ENCODE data around the gene LPAR1. TPM values are rescaled to one million over a fixed set of nuclear protein-coding genes. Genes with fewer than 3 reads are reported as not detected.
"Not testable (repeated sequence)": the region's sequence is repeated elsewhere in the genome, so short reads cannot be mapped to it uniquely, and the experiment has no call there.

LPAR1 gene
- total RNA-seq, 1 experiment from 2014 or later = not detected

GRCh38 chr9:110828264-110828663 is 210.0 kb downstream of the LPAR1 start:
- in situ Hi-C loops (cut with HindIII; ENCODE audit: low pct_unique_long_range_greater_than_20kb, low sequenced_read_pairs) = no loop called here
- DNase-seq (ENCODE audit: low read depth, low spot score) = no peak

GRCh38 chr9:110826400-110826799 is 211.9 kb downstream of the LPAR1 start:
- in situ Hi-C loops (cut with HindIII; ENCODE audit: low pct_unique_long_range_greater_than_20kb, low sequenced_read_pairs) = not testable (repeated sequence)

GRCh38 chr9:110825950-110826349 is 212.3 kb downstream of the LPAR1 start:
- DNase-seq (ENCODE audit: low read depth, low spot score) = no peak
- in situ Hi-C loops (cut with HindIII; ENCODE audit: low pct_unique_long_range_greater_than_20kb, low sequenced_read_pairs) = no loop called here

More at GRCh38 chr9:110826400-110826799, 211.9 kb downstream of the LPAR1 start:
- not testable (repeated sequence) for DNase-seq (ENCODE audit: low read depth, low spot score)

GRCh38 chr9:110825129-110825528 is 213.1 kb downstream of the LPAR1 start:
- DNase-seq (ENCODE audit: low read depth, low spot score); in situ Hi-C loops (cut with HindIII; ENCODE audit: low pct_unique_long_range_greater_than_20kb, low sequenced_read_pairs): not testable (repeated sequence)

Small RNA genes lying within 50 kb of the gene (small RNA-seq; reads per million reads assigned to genes)
- gene RF00019 (0 reads per million in 2 experiments), gene RNU6-432P (0 reads per million in 2 experiments)

All from SK-MEL-5 (cell line).